Left ventricle myocardium superior (tissue), 1 donor: Measurements from ENCODE around the gene INSRR. TPM values are rescaled to one million over a fixed set of nuclear protein-coding genes. Genes with fewer than 3 reads are reported as not detected.

ENCODE experiments used
- ATAC-seq: fragments of 200-7000 bp; cut with Tn5 transposase; one replicate; pipeline ENCODE4 v1.9.1; 2020; ENCODE audit warnings: mild to moderate bottlenecking, moderate library complexity
- DNase-seq: peaks from one replicate; pipeline ENCODE4 v3.0.0-alpha.2; 2020
- intact Hi-C: fragments of 100-400 bp; cut with micrococcal nuclease; formaldehyde crosslinking; loops from one replicate; pipeline ENCODE4 v1.11.0; 2022
- total RNA-seq: library from RNA; stranded (reverse); fragmentation: NEBNext Ultra II Directional; extraction: Animal tissue kit (Norgen Biotek cat#: 25700); gene quantifications from one replicate; pipeline ENCODE4 v1.2.1, GENCODE V29; 2021
- donor health status: DM: no; HTN: yes; CAD: no; lungs with severe emphysema.

INSRR gene
- total RNA-seq, 1 donor from 2014 or later, result 0.72 TPM

DNA sequence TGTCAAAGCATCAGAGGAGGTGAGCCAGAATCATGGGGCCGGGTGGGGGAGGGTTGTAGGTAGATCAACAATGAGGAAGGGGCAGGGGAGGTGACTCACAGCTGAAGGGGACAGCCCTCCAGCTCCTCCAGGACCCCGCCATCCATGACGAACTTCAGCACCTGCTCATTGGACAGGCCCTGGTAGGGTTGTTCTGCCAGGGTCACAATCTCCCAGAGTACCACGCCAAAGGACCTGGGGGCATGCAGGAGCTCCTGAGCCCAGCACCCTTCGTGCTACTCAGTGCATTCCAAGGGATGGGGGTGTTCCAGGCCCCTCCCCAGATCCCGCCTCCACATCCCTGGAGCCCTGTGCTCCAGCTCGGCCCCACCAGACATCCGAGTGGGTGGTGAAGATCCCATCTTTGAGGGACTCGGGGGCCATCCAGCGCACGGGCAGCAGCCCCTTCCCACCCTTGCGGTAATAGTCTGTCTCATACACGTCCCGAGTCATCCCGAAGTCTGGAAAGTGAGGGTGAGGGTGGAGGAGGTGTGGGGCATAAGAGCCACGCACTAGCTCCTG lies 17.5 kb downstream of the INSRR start:
- DNase-seq, result no peak
- intact Hi-C loops, result no loop called here

DNA sequence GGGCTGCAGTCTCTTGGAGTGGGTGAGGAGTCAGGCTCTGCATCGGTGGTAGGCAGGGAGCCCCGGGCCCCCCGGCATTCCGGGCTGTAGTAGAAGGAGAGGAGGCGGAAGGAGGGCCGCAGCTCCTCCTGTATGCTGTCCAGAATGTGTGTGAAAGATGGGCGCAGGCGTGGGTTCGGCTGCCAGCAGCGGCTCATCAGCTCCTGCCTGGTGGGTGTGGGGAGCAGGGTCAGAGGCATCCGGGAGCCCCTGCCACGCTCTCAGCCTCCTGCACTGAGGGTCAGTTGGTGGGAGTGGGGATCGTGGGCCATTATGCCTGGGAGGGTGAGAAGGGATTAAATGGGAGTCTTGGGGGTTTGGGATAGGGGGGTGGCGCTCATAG lies 18.0 kb downstream of the INSRR start:
- DNase-seq (no peak), ATAC-seq (no peak)
- intact Hi-C loops, result no loop called here

More for the DNA sequence above, 17.5 kb downstream of the INSRR start:
- ATAC-seq, result no peak

DNA sequence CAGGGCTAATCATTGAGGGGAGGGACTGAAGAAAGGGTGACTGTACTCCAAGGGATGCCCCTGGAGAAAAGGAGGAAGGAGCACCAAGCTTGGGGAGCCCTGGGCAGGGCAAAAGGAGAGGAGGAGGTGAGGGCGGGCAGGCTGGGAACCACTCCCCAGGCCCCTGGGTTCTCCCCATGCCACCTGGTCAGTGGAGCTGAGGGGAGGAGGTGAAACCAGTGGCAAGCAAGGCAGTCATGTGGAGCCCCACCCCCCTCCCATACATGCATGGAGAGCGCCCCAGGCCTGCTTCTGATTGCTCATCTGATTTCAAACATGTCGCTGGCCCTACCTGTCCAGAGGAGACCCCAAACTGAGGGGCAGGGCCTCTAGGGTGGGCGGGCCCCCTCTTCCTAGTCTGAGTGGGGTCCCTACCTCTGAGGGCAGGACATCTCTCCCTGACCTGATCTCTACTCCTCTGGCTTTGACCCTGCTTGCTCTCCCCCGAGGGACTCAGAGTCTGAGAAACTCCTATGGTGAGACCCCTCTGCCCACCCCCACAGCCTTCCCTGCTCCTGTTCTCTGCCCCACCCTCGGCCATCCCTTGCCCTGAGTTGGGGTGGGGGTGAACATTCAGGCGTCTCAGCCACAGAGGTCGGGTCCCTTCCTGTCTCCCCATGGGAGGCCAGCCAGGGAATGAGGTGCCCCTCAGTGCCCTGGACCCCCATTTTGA lies 18.6 kb downstream of the INSRR start:
- ATAC-seq (no peak), DNase-seq (no peak)
- intact Hi-C loops, result no loop called here

DNA sequence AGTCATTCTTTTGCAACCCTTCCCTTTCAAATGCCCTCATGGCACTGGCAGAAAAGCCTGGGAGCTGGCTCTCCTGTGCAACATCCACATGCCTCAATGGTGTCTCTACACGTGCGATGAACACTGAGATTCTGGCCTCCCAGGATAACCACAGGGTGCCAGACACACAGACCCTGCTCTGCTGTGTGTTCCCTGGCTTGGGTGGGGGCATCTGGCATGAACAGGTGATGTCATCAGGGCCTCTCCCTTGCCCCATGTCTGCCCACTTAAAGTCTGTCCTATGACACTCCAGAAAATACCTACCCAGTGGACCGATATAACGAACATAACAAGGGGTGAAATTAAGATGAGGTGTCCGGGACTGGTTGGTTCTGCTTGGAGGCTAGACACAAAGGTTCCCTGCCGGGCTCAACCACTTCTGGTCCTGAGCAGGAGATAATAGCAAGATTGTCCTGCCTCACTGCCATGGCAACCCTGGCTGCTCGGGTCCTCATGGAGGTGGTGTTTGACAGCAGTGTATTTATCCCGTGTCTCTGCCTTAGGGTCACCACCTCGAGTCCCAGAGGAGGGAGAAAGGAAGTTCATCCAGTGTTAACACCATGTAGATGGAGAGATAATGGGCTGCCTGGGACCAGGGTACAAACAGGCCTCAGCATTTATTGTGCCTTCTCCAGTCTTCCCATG lies 19.3 kb downstream of the INSRR start:
- intact Hi-C loops, result no loop called here
- DNase-seq, result no peak
- ATAC-seq, result no peak

DNA sequence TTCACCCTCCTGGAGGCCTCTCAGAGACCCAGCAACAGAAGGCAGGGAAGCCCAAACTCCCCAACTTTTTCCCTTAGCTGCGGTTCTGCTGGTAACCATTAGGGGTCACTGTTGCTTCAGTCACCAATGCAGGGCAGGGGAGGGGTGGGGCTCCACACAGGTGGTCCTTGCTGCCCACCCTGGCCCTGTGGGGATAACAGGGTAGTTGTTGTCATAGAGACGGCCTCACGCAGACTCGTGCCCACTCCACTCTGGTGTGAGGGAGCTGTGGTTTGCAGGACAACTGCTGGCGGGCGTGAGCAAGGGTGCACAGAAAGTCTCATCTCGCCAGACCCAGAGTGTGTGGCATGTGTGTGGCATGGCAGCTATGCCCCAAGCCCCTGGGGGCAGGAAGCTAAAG lies 19.9 kb downstream of the INSRR start:
- peak; percentile 38 for DNase-seq
- peak; percentile 64 for ATAC-seq
- intact Hi-C loops, result no loop called here

DNA sequence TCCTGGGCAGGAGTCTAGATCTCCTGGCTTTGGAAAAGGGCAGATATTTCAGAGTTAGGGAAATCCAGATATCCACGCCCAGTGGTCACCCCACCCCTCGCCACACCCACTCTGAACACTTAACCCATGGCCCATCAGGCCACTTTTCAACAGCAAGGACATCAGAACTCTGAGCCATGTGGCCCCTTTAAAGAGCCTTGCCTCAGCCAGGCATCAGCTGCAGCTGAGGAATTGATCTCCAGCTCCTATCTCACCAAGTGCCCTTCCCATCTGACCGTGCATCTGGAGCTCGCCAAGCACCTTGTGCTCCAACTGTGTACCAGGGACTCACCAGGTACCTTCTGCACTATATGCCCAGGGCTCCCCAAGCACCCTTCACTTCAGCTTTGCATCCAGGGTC lies 22.0 kb downstream of the INSRR start:
- ATAC-seq, result no peak
- intact Hi-C loops, result no loop called here
- DNase-seq, result no peak

DNA sequence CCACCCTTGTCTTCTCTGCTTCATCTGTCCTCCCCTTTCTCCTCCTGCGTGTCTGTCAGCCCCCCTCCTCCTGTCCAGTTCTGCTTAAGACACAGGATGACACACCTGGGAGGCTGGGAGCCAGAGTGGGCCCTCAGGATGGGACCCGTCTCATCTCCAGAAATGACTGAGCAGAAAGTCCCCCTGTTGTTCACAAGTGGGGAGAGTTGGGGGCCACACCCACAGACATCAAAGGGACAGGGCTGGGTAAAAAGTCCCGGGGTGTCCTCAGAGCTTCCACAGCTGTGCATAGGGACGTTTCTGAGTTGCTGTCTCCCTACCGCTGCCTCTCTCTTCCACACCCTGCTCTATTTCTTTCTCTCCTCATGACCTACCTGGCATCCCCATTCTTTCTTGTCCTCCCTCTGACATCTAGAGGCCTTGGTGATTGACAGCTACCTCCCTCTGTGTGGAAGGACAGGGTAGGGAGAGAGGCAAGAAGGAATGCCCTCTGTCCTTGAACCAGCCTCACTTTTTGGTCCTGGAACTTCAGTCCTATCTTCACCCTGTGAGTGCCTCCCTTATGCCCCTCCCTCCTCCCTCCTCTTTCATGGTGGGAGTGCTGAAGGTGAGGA lies 22.8 kb downstream of the INSRR start:
- ATAC-seq (no peak), DNase-seq (no peak)
- intact Hi-C loops, result no loop called here

DNA sequence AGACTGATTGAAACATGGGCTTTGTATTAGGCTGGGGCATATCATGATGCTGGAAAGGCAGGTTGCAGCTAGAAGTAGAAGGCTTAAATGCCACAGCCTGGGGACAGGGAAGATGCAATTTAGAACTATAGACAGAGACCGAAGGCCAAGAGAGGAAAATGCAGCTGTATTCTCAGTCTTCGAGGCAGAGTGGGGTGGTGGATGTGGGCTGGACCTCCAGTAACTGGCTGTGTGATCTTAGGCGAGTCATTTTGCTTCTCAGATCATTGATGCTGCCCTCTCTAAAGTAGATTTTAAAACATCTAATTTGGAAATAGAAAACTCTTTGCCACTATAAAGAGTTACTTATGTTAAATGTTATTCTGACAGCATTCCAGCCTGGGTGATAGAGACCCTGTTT lies 24.6 kb downstream of the INSRR start:
- no peak for DNase-seq
- no peak for ATAC-seq
- intact Hi-C loops, result no loop called here

DNA sequence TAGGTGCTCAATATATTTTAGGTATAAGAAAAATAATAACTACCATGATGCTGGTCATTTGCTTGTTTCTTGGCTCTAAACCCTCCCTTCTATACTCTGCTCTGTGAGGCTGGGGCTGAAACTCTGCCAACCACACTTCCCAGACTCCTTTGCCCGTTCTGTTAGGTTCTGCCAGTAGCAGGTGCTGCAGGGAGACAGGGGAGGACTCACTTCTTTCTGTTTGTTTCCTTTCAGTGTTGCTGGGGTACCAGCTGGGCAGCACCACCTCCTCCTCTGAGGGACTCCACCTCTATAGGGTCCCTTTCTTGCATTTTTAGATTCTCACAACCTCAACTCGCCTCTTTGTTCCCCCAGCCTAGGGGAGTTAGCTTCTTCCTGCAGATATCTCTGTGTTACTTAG lies 25.3 kb downstream of the INSRR start:
- DNase-seq, result no peak
- peak; percentile 67 for ATAC-seq
- intact Hi-C loops, result no loop called here

DNA sequence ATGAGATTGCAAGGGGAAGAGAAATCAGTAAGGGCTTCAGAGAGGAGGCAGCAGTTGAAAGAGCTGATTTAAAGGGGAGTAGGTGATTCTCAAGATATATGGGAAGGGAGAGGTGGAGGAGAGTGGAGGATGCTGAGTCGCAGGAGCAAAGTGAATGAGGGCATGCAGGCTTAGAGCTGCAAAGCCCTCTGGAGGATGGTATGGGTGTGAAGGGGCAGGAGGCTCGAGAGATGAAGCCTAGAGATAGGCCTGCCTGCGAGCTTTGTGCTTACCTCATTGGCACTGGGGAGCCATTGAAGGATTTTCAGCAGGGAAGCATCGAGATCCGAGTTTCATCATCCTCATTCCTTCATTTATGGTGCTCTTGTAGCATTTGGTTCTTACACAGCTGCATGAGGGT lies 26.5 kb downstream of the INSRR start:
- intact Hi-C loops, result no loop called here
- ATAC-seq (no peak), DNase-seq (no peak)

DNA sequence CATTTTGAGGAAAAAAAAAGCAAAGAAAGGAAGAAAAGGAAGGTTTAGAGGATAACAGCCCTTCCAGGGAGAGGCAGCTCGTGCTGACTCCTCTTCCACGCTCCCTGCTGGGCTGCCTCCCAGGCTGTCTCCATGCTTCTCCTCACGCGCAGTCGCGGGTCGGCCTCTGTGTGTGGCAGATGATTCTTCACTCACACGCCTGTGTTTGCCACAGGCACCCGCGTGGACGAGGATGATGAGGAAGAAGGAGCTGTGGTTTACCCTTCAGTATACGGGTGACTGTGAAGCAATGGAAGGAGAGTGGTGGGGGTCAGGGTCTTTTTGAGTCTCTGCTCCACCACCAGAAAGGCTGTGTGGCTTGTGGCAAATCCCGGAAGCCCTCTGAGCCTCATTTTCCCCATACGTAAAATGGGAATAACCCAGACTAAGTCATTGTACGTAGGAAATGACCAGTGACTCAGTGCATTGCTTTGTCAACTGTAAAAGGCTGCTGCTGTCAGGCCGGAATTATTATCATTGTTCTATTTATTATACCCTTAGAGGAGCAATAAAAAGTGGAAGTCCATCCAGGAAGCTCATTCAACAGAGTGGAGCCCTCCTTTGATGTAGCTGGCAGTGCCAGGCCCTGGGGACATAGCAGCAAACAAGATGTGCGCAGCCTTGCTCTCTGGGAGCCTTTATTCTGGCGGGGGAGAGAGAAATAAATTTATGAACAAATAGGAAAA lies 30.4 kb downstream of the INSRR start:
- no peak for DNase-seq
- intact Hi-C loops, result no loop called here
- no peak for ATAC-seq

DNA sequence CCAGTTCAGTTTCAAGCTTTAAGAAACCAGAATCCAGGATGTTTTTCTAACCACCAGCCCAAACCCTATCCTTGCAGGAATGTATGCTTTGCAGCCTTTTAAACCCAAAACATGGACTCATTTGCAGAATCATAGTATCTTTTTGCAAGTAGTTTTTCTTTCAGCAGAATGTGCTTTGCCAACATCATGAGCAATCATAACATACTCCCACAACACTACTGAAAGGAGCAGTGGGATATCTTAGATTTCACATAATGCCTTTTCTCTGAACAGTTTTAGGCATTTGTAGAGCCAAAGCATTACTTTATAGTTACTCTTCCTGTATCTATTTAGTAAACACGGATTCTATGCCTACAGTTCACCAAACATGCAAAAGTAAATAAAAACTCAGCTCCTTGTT lies 32.3 kb downstream of the INSRR start:
- intact Hi-C loops, result no loop called here
- DNase-seq (no peak), ATAC-seq (no peak)

DNA sequence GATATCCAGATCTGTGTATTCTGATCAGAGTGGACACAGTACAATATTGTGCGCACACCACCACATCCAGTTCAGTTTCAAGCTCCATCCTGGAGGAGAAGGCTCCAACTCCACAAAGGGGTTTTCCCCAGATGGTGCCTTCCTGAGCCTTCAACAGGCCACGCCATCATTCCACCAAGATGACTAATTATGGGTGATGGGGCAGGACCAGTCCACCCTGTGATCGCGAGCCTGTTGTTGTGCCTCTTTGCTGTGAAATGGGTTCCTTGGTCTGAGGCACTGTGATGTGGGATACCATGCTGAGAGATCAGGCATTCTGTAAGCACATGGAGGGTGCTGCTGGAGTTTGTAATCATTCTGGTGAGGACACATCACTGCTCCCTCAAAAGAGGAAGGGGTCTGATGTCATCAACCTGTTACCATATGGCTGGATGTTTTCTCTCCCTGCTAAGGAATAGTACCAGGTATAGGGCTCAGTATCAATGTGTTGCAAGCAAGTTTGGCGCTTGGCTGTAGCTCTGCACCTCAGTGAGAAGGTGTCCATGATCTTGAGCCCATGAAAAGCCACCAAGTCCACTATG lies 35.6 kb downstream of the INSRR start:
- no peak for DNase-seq
- intact Hi-C loops, result no loop called here

DNA sequence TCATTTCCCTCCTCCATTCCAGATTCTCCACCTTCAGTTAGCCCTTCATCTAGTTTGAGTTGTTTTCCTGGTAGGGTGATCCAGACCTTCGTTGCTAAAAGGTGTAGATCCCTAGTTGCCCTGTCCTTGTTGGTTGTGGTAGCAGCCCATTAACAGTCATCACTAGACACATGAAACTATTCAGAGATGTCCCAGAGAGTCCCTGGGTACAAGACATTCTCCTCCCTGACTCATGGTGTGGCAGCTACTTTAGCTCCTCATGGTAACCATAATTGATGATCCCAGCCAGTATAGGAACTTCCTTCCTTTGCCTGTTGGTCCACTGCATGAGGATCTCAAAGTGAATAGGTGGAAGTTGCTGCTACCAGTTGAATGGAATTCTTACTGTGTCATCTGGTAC lies 36.2 kb downstream of the INSRR start:
- intact Hi-C loops, result no loop called here
- no peak for ATAC-seq
- no peak for DNase-seq

More for the DNA sequence above, 35.6 kb downstream of the INSRR start:
- ATAC-seq, result no peak

DNA sequence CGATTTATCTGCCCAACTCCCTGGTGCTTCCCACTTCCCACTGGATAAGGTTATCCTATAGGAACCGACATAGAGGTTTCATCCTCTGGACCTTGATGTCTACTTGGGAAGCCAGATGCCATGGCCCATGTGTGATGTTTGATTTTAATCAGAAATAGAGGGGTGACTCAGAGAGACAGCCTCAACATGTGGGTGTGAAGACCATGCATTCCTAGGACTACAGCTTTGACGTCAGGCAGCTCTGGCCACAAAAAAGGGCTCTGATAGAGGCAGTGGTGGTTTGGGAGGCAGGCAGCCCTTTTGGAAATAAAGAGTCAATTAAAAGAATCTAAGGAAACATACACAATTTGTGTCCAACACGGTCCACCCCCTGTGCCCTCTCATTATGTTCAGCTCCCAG lies 37.1 kb downstream of the INSRR start:
- ATAC-seq, result no peak
- DNase-seq, result no peak
- intact Hi-C loops, result no loop called here

DNA sequence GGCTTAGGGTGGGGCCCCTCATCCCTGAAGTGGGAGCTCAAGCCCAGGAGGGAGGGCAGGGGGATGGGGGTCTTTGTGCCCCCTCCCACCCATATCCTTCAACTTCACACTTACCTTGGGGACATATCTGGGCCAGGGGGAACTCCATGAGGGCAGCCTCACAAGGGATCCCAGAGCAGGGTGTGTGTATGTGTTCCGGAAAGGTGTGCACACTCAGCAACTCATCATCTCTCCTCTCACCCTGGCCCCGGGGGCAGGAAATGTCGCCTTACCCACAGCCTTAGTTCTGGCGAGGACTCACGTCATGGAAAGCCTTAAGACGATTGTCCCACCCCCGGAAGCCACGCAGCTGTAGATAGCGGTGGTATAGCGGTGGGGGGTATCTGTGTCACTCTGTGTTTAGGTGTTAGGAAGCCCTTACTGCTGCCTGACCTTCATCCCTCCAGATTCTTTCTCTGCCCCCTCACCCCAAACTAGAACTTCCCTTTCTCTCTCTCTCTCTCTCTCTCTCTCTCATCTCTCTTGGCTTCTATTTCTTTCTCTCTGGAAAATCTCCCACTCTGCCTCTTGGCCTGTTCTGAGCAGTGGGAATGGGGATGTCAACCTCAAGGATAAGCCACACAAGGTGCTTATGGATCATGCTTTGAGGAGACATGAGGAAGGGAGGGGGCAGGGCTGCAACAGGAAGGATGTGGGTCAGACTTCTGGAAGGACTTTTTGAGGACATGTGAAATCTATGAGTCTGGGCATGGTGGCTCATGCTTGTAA lies 42.2 kb downstream of the INSRR start, which contains the start of gene SH2D2A:
TSS of gene SH2D2A (minus strand) at position 288 of the 768 bp plus-strand sequence. CDS start at position 148, 140 bp downstream.
- ATAC-seq, result peak; percentile 47
- intact Hi-C loops, result no loop called here
- peak; percentile 64 for DNase-seq

DNA sequence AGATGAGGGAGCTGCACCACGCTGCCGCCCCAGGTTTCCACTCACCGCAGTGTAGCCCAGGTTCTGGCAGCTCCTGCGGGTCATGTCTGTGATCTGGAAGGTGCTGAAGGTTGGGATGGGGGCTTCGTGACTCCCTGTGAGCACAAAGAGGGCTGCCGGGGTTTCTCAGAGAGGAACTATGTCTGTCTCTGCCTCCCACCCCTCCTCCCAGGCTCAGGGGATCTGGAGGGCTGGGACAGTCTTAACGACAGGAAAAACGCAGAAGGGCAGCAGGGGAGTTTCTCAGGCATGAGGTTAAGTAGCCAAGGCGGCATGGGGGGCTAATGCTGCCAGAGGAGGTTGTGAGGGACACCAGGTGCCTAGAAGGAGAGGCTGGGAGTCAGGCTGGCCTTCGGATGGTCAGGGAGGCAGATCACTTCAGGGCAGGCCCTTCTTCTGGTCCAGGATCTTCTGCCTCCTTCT lies 42.9 kb downstream of the INSRR start:
- intact Hi-C loops, result no loop called here
- DNase-seq, result no peak
- peak; percentile 5 for ATAC-seq

DNA sequence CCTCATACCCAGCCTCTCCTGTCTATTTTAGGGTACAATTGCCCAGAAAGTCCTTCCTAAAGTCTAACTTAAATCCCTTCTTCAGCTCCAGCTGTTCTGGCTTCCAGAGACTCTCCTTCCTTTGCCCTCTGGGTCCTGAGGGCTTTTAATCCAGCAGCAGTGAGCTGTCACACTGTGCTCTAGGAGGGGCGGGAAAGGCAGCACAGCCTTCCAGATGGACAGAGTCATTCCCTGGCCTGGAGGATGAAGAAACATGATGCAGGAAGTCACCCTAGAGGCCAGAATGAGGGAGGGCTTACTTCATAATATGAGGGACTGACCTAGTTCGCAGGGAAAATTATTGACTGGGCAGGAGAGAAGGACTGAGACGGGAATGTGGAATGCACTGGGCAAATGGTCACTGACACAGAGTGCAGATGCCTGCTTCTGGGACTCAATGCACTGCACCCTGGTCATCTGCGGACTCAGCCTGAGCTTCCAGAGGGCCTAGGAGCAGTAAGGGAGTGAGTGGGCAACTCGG lies 43.5 kb downstream of the INSRR start:
- peak; percentile 91 for ATAC-seq
- intact Hi-C loops, result no loop called here
- DNase-seq, result peak; percentile 68
